GM19455 (cell line): ENCODE results near the gene RSF1.

Source experiments
- ATAC-seq: cut with Tn5 transposase; IDR thresholded peaks from one replicate; pipeline ENCODE4 v1.9.1; 2021; ENCODE audit not compliant: unreplicated experiment

RSF1 gene

GRCh38 chr11:77695417-77695816 lies 125.1 kb downstream of the RSF1 start:
- no peak for ATAC-seq

GRCh38 chr11:77690649-77691048 lies 129.9 kb downstream of the RSF1 start:
- no peak for ATAC-seq

- no peak for ATAC-seq
These were observed 133.4 kb downstream of the RSF1 start for GRCh38 chr11:77687088-77687487.

GRCh38 chr11:77677138-77677537 lies 143.4 kb downstream of the RSF1 start:
- no peak for ATAC-seq

GRCh38 chr11:77672264-77672663 lies 148.3 kb downstream of the RSF1 start:
- no peak for ATAC-seq

- no peak for ATAC-seq
These were observed 150.5 kb downstream of the RSF1 start for GRCh38 chr11:77669848-77670511.

GRCh38 chr11:77668760-77669159 lies 151.8 kb downstream of the RSF1 start:
- ATAC-seq: no peak

- no peak for ATAC-seq
These were observed 155.1 kb downstream of the RSF1 start for GRCh38 chr11:77665240-77665965.

GRCh38 chr11:77661670-77662069 lies 158.9 kb downstream of the RSF1 start:
- ATAC-seq: no peak

- no peak for ATAC-seq
These were observed 159.6 kb downstream of the RSF1 start for GRCh38 chr11:77660947-77661346.

- ATAC-seq: no peak
These were observed 162.1 kb downstream of the RSF1 start for GRCh38 chr11:77658213-77659013.

GRCh38 chr11:77656362-77656761 lies 164.2 kb downstream of the RSF1 start:
- no peak for ATAC-seq

- ATAC-seq: no peak
These were observed 165.6 kb downstream of the RSF1 start for GRCh38 chr11:77654770-77655434.

- ATAC-seq: no peak
These were observed 170.4 kb downstream of the RSF1 start for GRCh38 chr11:77650123-77650522.

- no peak for ATAC-seq
These were observed 172.7 kb downstream of the RSF1 start for GRCh38 chr11:77647654-77648305.

GRCh38 chr11:77644887-77645286 lies 175.6 kb downstream of the RSF1 start:
- ATAC-seq: no peak

GRCh38 chr11:77642228-77642627 lies 178.3 kb downstream of the RSF1 start:
- no peak for ATAC-seq

GRCh38 chr11:77637345-77638165 lies 183.0 kb downstream of the RSF1 start, which contains the start of gene CLNS1A:
Gene CLNS1A (minus strand): TSS chr11:77637794. CDS start chr11:77637714, 80 bp downstream.
- ATAC-seq: peak; percentile 99

- no peak for ATAC-seq
These were observed 183.7 kb downstream of the RSF1 start for GRCh38 chr11:77636731-77637344.
